Esophagus muscularis mucosa (tissue), 4 donors: ENCODE results near the gene RHNO1. TPM values are rescaled to one million over a fixed set of nuclear protein-coding genes. Genes with fewer than 3 reads are reported as not detected.

Source experiments
- DNase-seq: peaks from one replicate; pipeline ENCODE4 v3.0.0-alpha.2; 2017; ENCODE audit errors: extremely low spot score
- H3K27ac ChIP-seq, 4 donors: fragments of 200-600 bp; sonication (generic); replicated peaks in 1 of 4; 1 replicate in 3 of 4; 2 replicates in 1 of 4; pipeline ENCODE4 v1.5.1; 2016 to 2019; ENCODE audit warnings: mild to moderate bottlenecking in 1 of 4
- H3K27me3 ChIP-seq, 4 donors: fragments of 200-600 bp; sonication (generic); one replicate each; pipeline versions ENCODE4 v1.5.1 to v1.6.0; 2016 to 2019
- H3K36me3 ChIP-seq, 4 donors: fragments of 200-600 bp; sonication (generic); one replicate each; pipeline ENCODE4 v1.5.1; 2016 to 2019
- H3K4me1 ChIP-seq, 4 donors: fragments of 200-600 bp; sonication (generic); one replicate each; pipeline ENCODE4 v1.5.1; 2016 to 2019
- H3K4me3 ChIP-seq, 4 donors: fragments of 200-600 bp; sonication (generic); 1 replicate in 2 of 4; 2 replicates in 2 of 4; pipeline ENCODE4 v1.5.1; 2016 to 2019; ENCODE audit warnings: mild to moderate bottlenecking in 4 of 4, moderate library complexity in 1 of 4
- H3K9me3 ChIP-seq, 4 donors: fragments of 200-600 bp; sonication (generic); 1 replicate in 3 of 4; 2 replicates in 1 of 4; pipeline ENCODE4 v1.5.1; 2016 to 2019
- EP300 ChIP-seq: sonication (generic); formaldehyde crosslinking; IDR thresholded peaks from one replicate; pipeline ENCODE4 v1.6.1; 2017; ENCODE audit warnings: antibody characterized with exemption
- POLR2A ChIP-seq: fragments of 450-650 bp; IDR thresholded peaks from one replicate; pipeline ENCODE4 v1.6.1; 2017; ENCODE audit warnings: antibody characterized with exemption, moderate library complexity, mild to moderate bottlenecking, low read depth
- POLR2AphosphoS5 ChIP-seq, 2 donors: sonication (generic); formaldehyde crosslinking; IDR thresholded peaks; one replicate each; pipeline ENCODE4 v1.6.1; 2017; ENCODE audit warnings: antibody characterized with exemption in 2 of 2
- WGBS: methylation state at CpG from one replicate; pipeline ENCODE4 v1.1.5; 2018; 5-methylcytosine and 5-hydroxymethylcytosine counted together
- intact Hi-C: fragments of 100-400 bp; cut with DNase I; formaldehyde crosslinking; loops from one replicate; pipeline ENCODE4 v1.15.1; 2023
- total RNA-seq, 4 donors: library from RNA; depleted of rRNA; stranded (reverse); fragments of >200 nt; gene quantifications; one replicate each; pipeline versions ENCODE4 v1.1.0 to v1.2.1, GENCODE V29; 2016
- TF ChIP-seq, protein P1 (sequence below), 3 experiments: fragments of 200-600 bp in 2 of 3; fragments of 450-650 bp in 1 of 3; sonication (generic) in 2 of 3; IDR thresholded peaks; one replicate each; pipeline ENCODE4 v1.5.1; 2017 to 2019; ENCODE audit warnings: antibody characterized with exemption in 3 of 3, mild to moderate bottlenecking in 2 of 3, moderate library complexity in 1 of 3

Gene RHNO1
- total RNA-seq, 4 donors from 2014 or later, result 7.1 to 9.7 (median 8.9) TPM

- TF ChIP-seq EP300, result no peak
- no peak for TF ChIP-seq POLR2AphosphoS5 (IDR thresholded peaks at IDR 0.05)
- no peak for TF ChIP-seq POLR2A
- TF ChIP-seq, protein P1, sequence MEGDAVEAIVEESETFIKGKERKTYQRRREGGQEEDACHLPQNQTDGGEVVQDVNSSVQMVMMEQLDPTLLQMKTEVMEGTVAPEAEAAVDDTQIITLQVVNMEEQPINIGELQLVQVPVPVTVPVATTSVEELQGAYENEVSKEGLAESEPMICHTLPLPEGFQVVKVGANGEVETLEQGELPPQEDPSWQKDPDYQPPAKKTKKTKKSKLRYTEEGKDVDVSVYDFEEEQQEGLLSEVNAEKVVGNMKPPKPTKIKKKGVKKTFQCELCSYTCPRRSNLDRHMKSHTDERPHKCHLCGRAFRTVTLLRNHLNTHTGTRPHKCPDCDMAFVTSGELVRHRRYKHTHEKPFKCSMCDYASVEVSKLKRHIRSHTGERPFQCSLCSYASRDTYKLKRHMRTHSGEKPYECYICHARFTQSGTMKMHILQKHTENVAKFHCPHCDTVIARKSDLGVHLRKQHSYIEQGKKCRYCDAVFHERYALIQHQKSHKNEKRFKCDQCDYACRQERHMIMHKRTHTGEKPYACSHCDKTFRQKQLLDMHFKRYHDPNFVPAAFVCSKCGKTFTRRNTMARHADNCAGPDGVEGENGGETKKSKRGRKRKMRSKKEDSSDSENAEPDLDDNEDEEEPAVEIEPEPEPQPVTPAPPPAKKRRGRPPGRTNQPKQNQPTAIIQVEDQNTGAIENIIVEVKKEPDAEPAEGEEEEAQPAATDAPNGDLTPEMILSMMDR (IDR thresholded peaks at IDR 0.05), result no peak
- intact Hi-C loops, result no loop called here
- Histone ChIP-seq H3K9me3 (no peaks in the 10 kb centered on the region), H3K36me3 (peaks cover 0 to 32% (median 23%) of the 10 kb centered on the region in 4 donors), H3K27ac (no peak overlapping the region), H3K4me1 (peaks cover 5 to 24% (median 17%) of the 10 kb centered on the region in 4 donors), H3K4me3 (peak overlapping the region; percentile 20 to 40 (median 36)), H3K27me3 (peaks cover 0 to 24% (median 0%) of the 10 kb centered on the region in 4 donors)
- 63% methylated on average over 9 of the region's 9 CpGs for WGBS
- no peak for DNase-seq
Observed at GRCh38 chr12:2833810-2834209, 43.2 kb upstream of the RHNO1 start.

DNA sequence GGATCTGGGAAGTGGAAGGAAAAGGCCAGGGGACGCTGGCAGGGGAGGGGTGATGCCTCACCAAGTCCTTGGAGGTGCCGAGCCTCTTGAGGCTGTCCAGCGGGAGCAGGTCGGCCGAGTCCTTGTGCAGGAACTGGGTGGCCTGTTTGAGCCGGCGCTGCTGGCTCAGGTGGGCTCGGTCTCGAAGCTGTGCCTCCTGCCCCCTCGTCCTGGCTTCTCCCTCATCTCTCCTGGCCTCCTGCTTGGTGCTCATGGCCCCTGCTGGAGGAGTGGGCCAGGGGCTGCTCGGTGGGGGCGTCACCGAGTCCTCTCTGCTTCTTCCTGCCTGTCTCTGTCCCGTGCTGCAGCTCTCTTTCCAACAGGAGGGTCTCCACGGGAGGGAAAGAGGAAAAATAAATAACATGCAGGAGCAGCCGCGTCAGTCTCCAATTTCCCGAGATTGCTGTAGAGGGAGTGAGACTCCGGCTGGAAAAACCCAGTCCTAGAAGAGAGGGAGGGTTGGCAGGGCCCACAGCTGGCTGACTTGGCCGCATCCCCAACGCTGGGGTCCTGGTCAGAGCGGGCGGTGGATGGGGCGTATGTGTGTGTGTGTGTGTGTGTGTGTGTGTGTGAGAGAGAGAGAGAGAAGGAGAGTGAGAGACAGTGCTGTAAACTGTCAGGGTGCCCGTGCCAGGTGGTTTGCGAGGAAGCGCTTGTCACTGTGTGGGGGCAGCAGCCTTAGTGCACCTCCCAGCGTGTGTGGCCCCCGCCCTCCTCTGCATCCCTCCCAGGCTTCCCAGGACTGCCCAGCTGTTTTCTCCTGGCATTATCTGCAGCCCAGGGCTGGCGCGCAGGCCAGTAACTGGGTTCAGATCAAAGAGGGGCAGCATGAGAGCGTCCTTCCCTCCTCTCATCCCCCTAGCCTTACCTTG, 42.2 kb upstream of the RHNO1 start, which contains the start of gene NRIP2:
Gene NRIP2, minus strand, starts transcription at position 455 of the 911 bp plus-strand sequence. Its CDS starts 52 bp downstream, at position 403.
- Histone ChIP-seq H3K36me3 (peaks cover 0 to 27% (median 17%) of the 10 kb centered on the region in 4 donors), H3K27ac (peak within 1 kb of the TSS in 1 of 4 donors; percentile 13), H3K4me3 (peak within 1 kb of the TSS; percentile 20 to 40 (median 36)), H3K27me3 (peaks cover 0 to 24% (median 0%) of the 10 kb centered on the region in 4 donors), H3K9me3 (no peaks in the 10 kb centered on the region), H3K4me1 (peaks cover 5 to 24% (median 17%) of the 10 kb centered on the region in 4 donors)
- TF ChIP-seq POLR2A, result no peak
- TF ChIP-seq, protein P1 (IDR thresholded peaks at IDR 0.05), result peak in 1 of 3 experiments; percentile 10
- no peak for DNase-seq
- 17% methylated on average over 24 of the region's 32 CpGs for WGBS
- intact Hi-C loops, result no loop called here

DNA sequence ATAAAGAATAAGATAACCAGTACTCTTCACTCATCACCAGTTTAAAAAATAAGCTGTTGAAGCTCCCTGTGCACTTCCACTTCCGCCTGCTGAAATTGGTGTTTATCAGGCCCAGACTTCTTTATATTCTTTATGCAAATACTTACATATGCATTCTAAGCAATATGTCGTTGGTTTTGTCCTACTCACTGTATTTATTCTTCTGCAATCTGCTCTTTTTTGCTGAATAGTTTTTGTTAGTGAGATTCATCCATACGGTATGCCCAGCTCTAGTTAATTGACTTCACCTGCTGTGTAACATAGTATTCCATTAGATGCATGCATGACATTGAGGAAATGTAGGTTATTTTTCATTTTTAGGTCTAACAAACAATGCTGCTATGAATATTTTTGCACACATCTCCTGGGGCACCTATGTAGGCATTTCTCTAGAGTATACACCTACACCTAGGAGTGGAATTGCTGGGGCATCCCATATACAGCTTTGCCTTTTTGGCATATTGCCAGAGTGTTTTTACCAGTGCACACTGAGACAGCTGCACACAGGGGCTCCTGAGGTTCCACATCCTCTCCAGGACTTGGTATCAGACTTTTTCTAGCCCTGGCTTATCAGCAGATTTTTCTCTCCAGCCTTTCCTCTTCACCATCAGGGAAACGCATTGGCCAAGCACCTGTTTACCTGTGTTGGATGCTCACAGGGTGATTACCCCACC, 41.2 kb upstream of the RHNO1 start:
- Histone ChIP-seq H3K27ac (no peak overlapping the region), H3K9me3 (no peaks in the 10 kb centered on the region), H3K27me3 (peaks cover 0 to 24% (median 0%) of the 10 kb centered on the region in 4 donors), H3K4me1 (peaks cover 5 to 24% (median 17%) of the 10 kb centered on the region in 4 donors), H3K4me3 (no peak overlapping the region), H3K36me3 (peaks cover 0 to 18% (median 8%) of the 10 kb centered on the region in 4 donors)
- intact Hi-C loops, result no loop called here
- WGBS, result 76% methylated on average over 4 of the region's 4 CpGs
- TF ChIP-seq EP300 (no peak), POLR2A (no peak), POLR2AphosphoS5 (IDR thresholded peaks at IDR 0.05) (no peak)
- TF ChIP-seq, protein P1 (IDR thresholded peaks at IDR 0.05), result no peak
- no peak for DNase-seq

GRCh38 chr12:2836574-2836973, 40.4 kb upstream of the RHNO1 start:
- 81% methylated on average over 8 of the region's 8 CpGs for WGBS
- intact Hi-C loops, result no loop called here
- Histone ChIP-seq H3K36me3 (peaks cover 0 to 20% (median 4%) of the 10 kb centered on the region in 4 donors), H3K27ac (no peak overlapping the region), H3K9me3 (no peaks in the 10 kb centered on the region), H3K27me3 (peaks cover 0 to 24% (median 0%) of the 10 kb centered on the region in 4 donors), H3K4me3 (no peak overlapping the region), H3K4me1 (peaks cover 5 to 24% (median 17%) of the 10 kb centered on the region in 4 donors)
- TF ChIP-seq POLR2AphosphoS5 (IDR thresholded peaks at IDR 0.05) (no peak), POLR2A (no peak), EP300 (no peak)
- TF ChIP-seq, protein P1 (IDR thresholded peaks at IDR 0.05), result no peak
- no peak for DNase-seq
